Activated naive CD4-positive, alpha-beta T cell treated with anti-CD3 and anti-CD28 coated beads, Interleukin-2, amount 50 U/mL, for 72 hours (primary cell): ENCODE measurements around the gene KCND1. TPM values are rescaled to one million over a fixed set of nuclear protein-coding genes. Genes with fewer than 3 reads are reported as not detected.

Experiments
- total RNA-seq, 2 donors: library from RNA; stranded (reverse); gene quantifications; one replicate each; pipeline ENCODE4 v1.2.3, GENCODE V29; 2022

Gene KCND1
- total RNA-seq, 2 donors from 2014 or later, result 4.9 to 15.5 TPM

Other genes starting within 250 kb of the KCND1 start
- gene GLOD5, start 210.1 kb downstream of the KCND1 start, total RNA-seq, result not detected
- gene GATA1, start 185.3 kb downstream of the KCND1 start, total RNA-seq, result under 1 TPM in 1 of 2 donors, not detected in 1; 0.25 TPM
- 100 to 1,000 TPM in 1 of 2 donors, 10 to 100 TPM in 1; 77.0 to 189 TPM for gene HDAC6, start 169.8 kb downstream of the KCND1 start, total RNA-seq
- gene ERAS, start 145.3 kb downstream of the KCND1 start, total RNA-seq, result under 1 TPM; 0.23 to 0.31 TPM
- gene PCSK1N, start 136.2 kb downstream of the KCND1 start, total RNA-seq, result 1 to 10 TPM; 1.0 to 2.7 TPM
- 10 to 100 TPM; 61.4 to 86.4 TPM for gene TIMM17B, start 74.1 kb downstream of the KCND1 start, total RNA-seq
- gene PQBP1, start 73.9 kb downstream of the KCND1 start, total RNA-seq, result 10 to 100 TPM; 77.2 to 79.3 TPM
- gene SLC35A2, start 60.2 kb downstream of the KCND1 start, total RNA-seq, result 10 to 100 TPM; 18.3 to 22.2 TPM
- 100 to 1,000 TPM; 264 to 357 TPM for gene PIM2, start 52.8 kb downstream of the KCND1 start, total RNA-seq
- 10 to 100 TPM; 76.8 to 82.4 TPM for gene OTUD5, start 14.2 kb downstream of the KCND1 start, total RNA-seq
- 100 to 1,000 TPM in 1 of 2 donors, 10 to 100 TPM in 1; 92.3 to 140 TPM for gene GRIPAP1, start 30.4 kb upstream of the KCND1 start, total RNA-seq
- gene TFE3, start 71.5 kb upstream of the KCND1 start, total RNA-seq, result 10 to 100 TPM; 34.8 to 41.8 TPM
- gene CCDC120, start 87.2 kb upstream of the KCND1 start, total RNA-seq, result 1 to 10 TPM; 4.5 to 5.7 TPM
- gene PRAF2, start 102.2 kb upstream of the KCND1 start, total RNA-seq, result 10 to 100 TPM; 10.9 to 40.9 TPM
- gene WDR45, start 108.0 kb upstream of the KCND1 start, total RNA-seq, result 10 to 100 TPM; 24.6 to 57.5 TPM
- 10 to 100 TPM; 15.6 to 24.5 TPM for gene GPKOW, start 151.9 kb upstream of the KCND1 start, total RNA-seq
- 1 to 10 TPM; 1.2 to 3.6 TPM for gene MAGIX, start 190.9 kb upstream of the KCND1 start, total RNA-seq
- 100 to 1,000 TPM; 142 to 169 TPM for gene PLP2, start 200.1 kb upstream of the KCND1 start, total RNA-seq
- gene PRICKLE3, start 214.5 kb upstream of the KCND1 start, total RNA-seq, result 10 to 100 TPM; 22.8 to 27.3 TPM
- 10 to 100 TPM; 11.2 to 69.3 TPM for gene SYP, start 228.3 kb upstream of the KCND1 start, total RNA-seq